GM18517 (cell line): Measurements from ENCODE around the gene AVPR2.

Source experiments
- ATAC-seq: cut with Tn5 transposase; IDR thresholded peaks from one replicate; pipeline ENCODE4 v1.9.1; 2021; ENCODE audit warnings: mild to moderate bottlenecking, moderate library complexity; ENCODE audit not compliant: unreplicated experiment

Gene AVPR2

GRCh38 chrX:153910446-153910845 lies 6.0 kb downstream of the AVPR2 start:
- no peak for ATAC-seq

DNA sequence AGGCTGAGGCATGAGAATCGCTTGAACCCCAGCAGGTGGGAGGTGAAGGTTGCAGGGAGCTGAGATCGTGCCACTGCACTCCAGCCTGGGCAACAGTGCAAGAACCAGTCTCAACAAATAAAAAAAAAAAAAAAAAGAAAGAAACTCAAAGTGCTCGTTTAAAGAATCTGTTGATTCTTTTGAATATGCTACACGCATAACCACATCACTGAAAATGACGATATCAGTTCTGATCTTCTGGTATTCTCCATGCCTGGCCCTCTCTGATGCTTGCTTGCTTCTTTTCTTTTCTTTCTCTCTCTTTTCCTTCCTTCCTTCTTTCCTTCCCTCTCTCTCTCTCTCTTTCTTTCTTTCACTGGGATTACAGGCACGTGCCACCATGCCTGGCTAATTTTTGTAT lies 7.3 kb downstream of the AVPR2 start:
- no peak for ATAC-seq

- ATAC-seq = no peak
Observed at GRCh38 chrX:153913211-153913610, 8.7 kb downstream of the AVPR2 start.

GRCh38 chrX:153913701-153914100 lies 9.2 kb downstream of the AVPR2 start:
- no peak for ATAC-seq

DNA sequence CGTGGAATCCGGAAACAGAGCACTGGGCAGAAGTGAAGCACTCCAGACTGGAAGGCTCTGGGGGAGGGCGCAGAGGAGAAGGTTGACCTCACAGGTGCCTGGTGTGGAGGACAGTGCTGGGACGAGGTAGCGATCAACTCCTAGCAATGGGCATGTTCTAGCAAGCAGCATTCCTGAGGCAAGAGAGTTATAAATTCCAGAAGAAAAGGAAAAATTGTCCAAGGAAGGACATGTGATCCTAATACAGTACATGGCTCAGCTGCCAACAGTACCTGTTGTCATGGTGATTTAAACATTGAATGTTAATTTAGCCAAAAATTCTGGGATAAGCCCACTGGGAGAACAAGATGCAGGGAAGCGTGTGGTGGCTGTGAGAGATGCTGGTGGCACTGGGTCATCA lies 13.4 kb downstream of the AVPR2 start:
- no peak for ATAC-seq

GRCh38 chrX:153919281-153919680 lies 14.8 kb downstream of the AVPR2 start:
- ATAC-seq = no peak

DNA sequence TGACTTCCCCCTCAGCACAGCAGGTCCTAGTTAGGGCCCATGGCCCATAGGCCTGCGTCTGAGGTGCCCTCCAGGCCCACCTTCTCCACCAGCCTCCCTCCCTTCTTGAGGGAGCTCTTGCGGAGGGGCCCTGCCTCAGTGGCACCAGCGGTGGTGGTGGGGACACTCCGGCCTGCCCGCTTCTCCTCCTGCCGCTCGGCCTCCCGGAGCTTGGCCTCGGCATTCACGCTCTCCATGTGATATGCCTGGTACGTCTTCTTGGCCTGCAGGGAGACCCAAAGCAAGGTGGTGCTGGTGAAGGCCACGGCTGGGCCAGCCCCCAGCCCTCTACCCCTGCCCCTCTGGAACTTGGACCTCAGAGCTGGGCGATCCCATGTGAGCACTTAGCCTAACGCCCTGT lies 16.1 kb downstream of the AVPR2 start:
- no peak for ATAC-seq

DNA sequence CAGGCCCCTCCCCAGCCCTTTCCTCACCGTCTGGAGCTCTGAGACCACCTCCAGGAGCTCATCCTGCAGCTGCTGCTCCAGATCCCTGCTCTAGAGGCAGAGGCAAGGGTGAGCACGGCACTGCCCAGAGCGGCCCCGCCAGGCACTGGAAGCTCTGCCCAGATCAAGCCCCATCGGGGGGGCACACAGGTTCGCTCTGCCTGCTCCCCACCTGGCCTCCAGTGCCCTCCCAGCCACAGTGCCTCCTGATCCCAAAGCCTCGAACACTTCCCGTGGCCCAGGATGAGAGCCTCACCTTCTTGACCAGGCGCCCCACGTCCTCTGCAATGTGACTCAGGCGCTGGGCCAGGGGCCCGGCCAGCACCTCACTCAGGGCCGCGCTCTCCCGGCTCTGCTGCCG lies 16.6 kb downstream of the AVPR2 start:
- no peak for ATAC-seq

DNA sequence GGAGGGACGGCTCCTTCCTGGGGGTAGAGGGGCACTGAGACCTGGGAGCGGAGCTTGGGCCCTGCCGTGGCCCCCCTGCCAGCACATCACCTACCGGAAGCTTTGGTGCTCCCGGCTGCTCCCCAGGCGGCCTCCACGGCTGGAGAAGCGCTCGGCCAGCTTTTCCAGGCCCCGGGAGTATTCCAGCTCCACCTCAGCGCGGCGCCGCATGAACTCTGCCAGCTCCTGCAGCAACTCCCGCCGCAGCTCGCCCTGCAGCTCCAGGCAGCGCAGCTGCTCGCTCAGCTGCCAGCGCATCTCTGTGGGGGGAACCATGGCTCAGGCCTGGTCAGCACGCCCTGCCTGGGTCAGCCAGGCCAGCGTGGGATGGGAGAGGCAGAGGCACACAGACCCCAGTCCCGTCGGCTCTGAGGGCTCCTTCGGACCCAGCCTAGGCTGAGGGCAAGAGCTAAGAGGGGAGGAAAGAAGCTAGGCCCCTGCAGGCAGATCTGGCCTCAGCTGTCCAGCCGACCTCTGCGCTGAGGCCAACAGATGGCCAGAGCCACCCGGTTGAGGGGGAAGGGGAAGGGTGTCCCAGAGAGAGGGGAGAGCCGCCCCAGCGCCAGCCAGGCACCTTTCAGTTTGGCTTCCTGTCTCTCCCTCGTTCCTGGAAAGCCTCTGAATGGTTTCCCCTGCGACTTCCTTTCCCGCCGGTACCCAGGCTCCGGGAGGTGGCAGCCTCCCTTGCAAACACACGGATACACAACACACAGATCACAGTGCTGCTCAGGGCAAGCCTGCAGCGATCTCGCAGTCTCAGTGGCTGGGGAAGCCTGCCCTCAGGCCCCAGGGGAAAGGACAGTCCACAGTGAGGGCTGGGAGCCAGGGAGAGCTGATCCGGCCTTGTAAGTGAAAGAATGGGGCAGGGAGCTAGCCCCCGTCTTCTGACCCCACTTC lies 17.3 kb downstream of the AVPR2 start:
- ATAC-seq = no peak

DNA sequence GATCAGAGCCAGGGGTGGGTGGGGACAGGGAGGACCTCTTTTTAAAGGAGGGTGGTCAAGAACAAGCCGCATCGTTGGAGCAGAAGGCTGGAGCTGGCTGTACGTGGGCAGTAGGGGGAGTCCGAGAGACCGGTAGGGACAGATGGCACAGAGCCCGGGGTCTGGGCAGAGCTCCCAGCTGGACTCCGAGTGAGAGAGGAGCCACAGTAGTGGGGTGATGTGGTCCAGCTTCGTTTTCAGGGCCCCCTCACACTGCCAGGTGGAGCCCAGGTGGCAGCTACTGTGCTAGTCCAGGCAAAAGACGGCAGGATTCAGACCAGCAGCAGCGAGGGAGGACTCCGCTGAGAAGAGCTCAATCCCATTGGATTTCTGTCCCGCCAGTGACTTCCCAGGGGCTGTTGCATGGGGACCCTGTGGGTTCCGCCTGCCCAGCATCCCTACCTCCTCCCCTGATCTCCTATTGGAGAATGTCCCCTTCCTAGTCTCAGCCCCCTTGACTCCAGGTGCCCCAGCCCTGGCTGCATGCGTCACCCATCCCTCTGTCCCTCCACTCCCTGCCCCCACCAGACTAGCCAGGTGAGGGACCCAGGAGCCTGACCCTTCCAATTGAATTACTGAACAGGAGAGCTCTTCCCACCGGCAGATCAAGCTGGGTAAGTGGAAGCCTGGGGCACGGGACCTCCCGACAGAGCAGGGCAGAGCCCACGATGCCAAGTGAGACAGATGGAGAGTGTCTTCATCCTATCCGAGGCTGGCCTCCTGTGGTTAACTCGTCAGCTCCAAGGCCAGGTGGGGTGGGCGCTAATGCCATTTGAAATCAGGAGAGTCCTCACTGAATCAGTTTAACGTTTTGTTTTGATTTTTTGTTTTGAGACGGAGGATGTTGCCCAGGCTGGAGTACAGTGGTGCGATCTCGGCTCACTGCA lies 18.7 kb downstream of the AVPR2 start:
- no peak for ATAC-seq

DNA sequence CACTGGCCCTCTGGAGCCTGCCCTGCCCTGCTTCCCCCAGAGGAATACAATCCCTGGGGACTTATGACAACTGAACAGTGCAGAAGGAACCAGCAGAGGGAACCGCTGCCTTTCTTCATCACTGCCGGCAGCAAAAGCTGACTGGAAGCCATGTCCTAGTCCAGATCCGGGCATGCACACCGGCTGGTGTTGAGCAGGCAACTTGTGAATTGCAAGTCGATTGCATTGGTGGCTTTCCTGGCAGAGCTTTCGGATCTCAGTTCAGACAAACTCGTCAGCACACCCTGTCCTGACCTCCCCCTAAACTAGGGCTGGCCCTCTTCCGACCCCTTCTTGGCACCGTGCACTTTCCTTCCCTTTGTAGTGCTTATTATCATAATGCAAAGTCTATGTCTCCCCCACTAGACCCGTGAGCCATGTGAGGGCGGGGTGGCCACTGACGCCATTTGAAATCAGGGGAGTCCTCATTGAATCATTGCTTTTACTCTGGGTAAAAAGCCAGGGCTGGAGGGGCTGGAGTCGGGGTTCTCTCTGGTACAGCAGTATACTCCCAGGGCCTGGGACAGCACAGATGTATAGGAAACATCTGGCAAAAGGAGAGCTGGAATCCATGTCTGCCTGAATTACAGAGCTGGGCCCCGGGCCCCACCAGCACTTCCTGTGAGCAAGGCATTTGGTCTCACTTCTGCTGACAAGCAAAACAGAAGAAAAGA lies 19.8 kb downstream of the AVPR2 start:
- no peak for ATAC-seq

DNA sequence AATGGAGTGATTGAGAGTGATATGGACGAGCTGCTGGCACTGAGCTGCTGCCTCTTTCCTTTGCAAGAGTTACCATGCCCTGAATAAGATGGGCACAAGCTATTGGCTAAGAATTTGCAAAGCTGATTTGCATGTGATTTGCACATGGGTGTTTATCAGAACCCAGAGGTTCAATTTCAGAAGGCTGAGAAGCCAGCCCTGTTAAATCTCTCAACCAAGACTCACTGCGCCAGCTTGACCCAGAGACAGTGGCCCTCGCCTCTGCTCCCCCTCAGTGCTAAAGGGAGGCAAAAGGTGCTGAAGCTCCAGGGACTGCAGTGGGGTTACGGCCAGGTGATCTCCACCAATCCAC lies 20.9 kb downstream of the AVPR2 start:
- ATAC-seq = no peak

DNA sequence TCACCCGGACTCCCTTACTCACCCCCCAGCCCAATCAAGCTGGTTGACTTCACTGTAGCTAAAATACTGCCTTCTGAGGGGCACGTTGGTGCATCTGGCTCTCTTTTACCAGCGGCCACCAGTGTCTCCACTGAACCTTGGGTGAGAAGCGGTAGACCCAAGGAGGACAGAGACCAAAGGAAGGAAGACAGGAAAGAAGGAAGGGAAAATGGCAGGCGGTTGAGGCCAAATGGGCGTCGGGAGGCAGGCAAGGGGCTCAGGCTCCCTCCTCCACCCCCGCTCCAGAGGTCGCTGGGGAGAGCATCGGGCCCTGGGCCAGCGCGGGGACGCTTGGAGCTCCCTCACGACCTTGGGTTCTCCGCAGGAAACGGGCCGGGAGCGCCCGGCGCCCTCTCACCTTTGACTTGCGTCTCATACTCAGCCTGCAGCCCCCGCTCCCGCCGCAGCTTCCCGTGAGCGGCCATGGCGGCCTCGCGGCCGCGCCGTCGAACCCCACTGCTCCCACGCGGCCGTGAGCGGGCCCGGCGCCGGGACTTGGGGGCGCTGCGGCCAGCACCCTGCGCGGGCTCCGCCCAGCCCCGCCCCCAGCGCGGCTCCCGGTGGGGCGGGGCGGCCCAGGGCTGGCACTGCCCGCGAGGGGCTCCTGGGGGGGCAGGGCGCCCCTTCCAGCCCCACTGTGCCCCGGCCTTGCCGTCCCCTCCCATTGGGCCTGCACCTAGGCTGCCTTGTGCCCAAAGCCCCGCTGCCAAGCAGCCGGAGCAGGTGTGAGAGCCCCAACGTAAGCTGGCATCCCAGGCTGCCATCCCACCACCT lies 21.5 kb downstream of the AVPR2 start, which contains the start of gene ARHGAP4:
Gene ARHGAP4, minus strand, starts transcription at position 526 of the 813 bp plus-strand sequence. Its CDS starts 62 bp downstream, at position 464.
- no peak for ATAC-seq

- peak; percentile 0 for ATAC-seq
Observed at GRCh38 chrX:153926552-153926857, 22.0 kb downstream of the AVPR2 start.

GRCh38 chrX:153926858-153927671 lies 22.6 kb downstream of the AVPR2 start:
- ATAC-seq = peak; percentile 34

- ATAC-seq = no peak
Observed at GRCh38 chrX:153927672-153927921, 23.1 kb downstream of the AVPR2 start.

- ATAC-seq = peak; percentile 85
Observed at GRCh38 chrX:153927922-153928760, 23.7 kb downstream of the AVPR2 start.

GRCh38 chrX:153928846-153929245 lies 24.4 kb downstream of the AVPR2 start:
- no peak for ATAC-seq

DNA sequence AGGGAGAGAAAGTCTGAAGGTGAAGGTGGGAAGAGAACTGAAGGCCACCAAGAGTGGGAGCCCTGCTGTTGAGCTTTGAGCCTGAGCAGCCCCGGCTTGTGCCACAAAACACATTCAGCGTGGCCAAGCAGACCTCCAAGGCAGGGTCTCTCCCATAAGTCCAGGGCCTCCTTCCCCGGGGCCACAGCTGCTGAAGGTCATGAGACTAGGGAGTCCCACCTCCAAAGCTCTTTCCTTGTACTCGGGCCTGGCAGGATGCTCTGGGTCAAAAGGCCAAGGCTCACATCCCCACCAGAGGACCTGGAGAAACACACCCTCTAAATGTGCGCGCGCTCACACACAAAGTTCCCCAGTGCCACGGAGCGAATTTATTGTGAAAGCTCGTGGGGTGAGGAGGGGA lies 25.1 kb downstream of the AVPR2 start:
- no peak for ATAC-seq
